ENCODE measurements around the gene MAGEA9.
"Not testable (repeated sequence)": the region's sequence is repeated elsewhere in the genome, so short reads cannot be mapped to it uniquely, and the experiment has no call there.

MAGEA9 gene

DNA sequence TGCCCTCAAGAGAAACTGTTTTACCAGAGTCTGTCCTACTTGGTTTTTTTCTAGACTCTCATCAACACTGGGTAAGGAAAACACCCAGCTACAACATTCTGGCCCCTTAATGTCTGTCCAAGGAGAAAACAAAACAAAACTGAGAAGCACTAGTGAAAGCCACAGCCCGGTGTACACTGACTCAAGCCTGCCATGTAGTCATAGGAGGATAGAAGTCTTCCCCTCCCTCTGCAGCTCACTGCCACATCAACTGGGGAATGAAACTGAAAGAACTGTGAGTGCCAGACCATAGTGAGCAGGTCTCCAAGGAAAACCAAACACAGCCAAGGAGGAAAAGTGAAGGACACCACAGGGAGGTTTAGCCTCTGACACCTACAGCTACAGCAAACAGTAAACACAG lies 13.8 kb downstream of the MAGEA9 start:
- not testable (repeated sequence) for H3K27ac Mint-ChIP-seq, H3K4me3 Mint-ChIP-seq
- H3K4me1 Mint-ChIP-seq (ENCODE audit: low read depth): peaks cover 32% of the 10 kb centered on the region

DNA sequence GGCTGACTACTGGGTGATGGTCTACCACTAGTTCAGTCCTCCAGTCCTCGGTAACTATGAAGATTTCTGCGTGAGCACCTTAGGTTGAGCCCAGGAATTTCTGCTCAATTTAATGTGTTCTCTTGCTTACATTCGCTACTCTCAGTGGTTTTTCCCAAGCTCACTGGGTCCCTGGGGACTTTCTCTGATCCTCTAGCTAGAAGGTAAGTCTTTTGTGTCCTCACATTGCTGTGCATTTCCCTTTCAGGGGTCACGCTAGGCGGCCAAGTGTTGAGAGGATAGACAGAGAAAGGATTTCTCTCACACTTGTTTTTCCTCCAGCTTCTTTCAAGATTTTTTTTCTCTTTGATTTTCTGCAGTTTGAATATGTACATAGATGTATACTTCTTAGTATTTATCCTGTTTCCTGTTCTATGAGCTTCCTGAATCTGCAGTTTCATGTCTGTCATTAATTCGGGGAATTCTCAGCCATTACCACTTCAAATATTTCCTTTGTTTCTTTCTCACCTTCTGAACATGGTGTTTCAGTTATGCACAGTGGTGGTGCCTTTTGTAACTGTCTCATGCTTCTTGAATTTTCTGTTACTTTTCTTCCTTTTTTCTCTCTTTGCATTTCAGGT lies 17.5 kb downstream of the MAGEA9 start:
- peaks cover 39% of the 10 kb centered on the region for H3K4me1 Mint-ChIP-seq (ENCODE audit: low read depth)
- H3K27ac Mint-ChIP-seq: peak overlapping the region; percentile 5
- H3K27me3 Mint-ChIP-seq: no peaks in the 10 kb centered on the region
- no peaks in the 10 kb centered on the region for H3K36me3 Mint-ChIP-seq (ENCODE audit: low read depth)
- no peak overlapping the region for H3K4me3 Mint-ChIP-seq
- H3K9me3 Mint-ChIP-seq: no peaks in the 10 kb centered on the region

More for the DNA sequence above, 13.8 kb downstream of the MAGEA9 start:
- H3K9me3 Mint-ChIP-seq; H3K36me3 Mint-ChIP-seq (ENCODE audit: low read depth); H3K27me3 Mint-ChIP-seq: not testable (repeated sequence)

DNA sequence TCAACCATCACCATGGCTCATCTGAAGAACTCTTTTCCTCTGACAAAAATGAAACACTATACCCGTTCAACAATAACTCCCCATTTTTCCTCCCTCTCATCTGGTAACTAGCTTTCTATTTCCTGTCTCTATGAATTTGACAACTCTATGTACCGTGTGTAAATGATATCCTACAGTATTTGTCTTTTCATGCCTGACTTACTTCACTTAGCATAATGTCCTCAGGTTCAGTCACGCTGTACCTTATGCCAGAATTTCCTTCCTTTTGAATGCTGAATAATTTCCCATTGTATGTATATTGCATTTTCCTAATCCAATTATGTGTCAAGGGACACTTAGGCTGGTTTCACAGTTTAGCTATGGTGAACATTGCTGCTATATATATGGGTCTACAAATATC lies 18.2 kb downstream of the MAGEA9 start:
- no peak overlapping the region for H3K27ac Mint-ChIP-seq
- H3K9me3 Mint-ChIP-seq: no peaks in the 10 kb centered on the region
- H3K36me3 Mint-ChIP-seq (ENCODE audit: low read depth): no peaks in the 10 kb centered on the region
- H3K27me3 Mint-ChIP-seq: no peaks in the 10 kb centered on the region
- peaks cover 39% of the 10 kb centered on the region for H3K4me1 Mint-ChIP-seq (ENCODE audit: low read depth)
- H3K4me3 Mint-ChIP-seq: no peak overlapping the region

GRCh38 chrX:149803458-149804062 lies 21.8 kb downstream of the MAGEA9 start:
- H3K27me3 Mint-ChIP-seq: no peaks in the 10 kb centered on the region
- H3K4me3 Mint-ChIP-seq: no peak overlapping the region
- H3K36me3 Mint-ChIP-seq (ENCODE audit: low read depth): no peaks in the 10 kb centered on the region
- peaks cover 24% of the 10 kb centered on the region for H3K4me1 Mint-ChIP-seq (ENCODE audit: low read depth)
- H3K27ac Mint-ChIP-seq: no peak overlapping the region
- no peaks in the 10 kb centered on the region for H3K9me3 Mint-ChIP-seq

DNA sequence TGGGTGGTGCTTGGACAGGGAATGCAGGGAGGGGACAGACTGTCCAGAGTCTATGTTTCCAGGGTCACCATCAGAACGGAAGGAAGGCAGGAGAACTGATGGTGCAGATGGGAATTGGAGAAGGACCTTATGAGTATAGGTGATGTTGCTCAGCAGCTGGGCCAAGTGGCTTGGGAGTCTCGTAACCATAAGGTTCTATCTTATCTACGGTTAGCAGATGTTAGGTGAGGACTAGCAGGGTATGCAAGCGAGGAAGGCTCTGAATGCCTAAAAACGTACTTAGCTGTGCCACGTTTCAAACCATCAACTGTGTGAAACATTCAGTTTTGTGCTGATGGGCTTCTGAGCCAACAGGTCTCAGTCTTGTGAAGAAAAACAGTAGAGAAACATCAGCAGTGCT lies 22.4 kb downstream of the MAGEA9 start:
- Mint-ChIP-seq H3K4me3 (no peak overlapping the region), H3K9me3 (no peaks in the 10 kb centered on the region), H3K27me3 (no peaks in the 10 kb centered on the region), H3K27ac (no peak overlapping the region), H3K36me3 (ENCODE audit: low read depth) (no peaks in the 10 kb centered on the region), H3K4me1 (ENCODE audit: low read depth) (peaks cover 21% of the 10 kb centered on the region)

DNA sequence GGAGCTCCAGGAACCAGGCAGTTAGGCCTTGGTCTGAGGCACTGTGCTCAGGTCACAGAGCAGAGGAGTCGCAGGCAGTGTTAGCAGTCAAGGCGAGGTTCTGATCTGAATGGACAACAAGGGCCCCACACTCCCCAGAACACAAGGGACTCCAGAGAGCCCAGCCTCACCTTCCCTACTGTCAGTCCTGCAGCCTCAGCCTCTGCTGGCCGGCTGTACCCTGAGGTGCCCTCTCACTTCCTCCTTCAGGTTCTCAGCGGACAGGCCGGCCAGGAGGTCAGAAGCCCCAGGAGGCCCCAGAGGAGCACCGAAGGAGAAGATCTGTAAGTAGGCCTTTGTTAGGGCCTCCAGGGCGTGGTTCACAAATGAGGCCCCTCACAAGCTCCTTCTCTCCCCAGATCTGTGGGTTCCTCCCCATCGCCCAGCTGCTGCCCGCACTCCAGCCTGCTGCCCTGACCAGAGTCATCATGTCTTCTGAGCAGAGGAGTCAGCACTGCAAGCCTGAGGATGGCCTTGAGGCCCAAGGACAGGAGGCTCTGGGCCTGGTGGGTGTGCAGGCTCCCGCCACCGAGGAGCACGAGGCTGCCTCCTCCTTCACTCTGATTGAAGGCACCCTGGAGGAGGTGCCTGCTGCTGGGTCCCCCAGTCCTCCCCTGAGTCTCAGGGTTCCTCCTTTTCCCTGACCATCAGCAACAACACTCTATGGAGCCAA lies 26.2 kb downstream of the MAGEA9 start:
- Mint-ChIP-seq H3K4me3 (no peak overlapping the region), H3K36me3 (ENCODE audit: low read depth) (no peaks in the 10 kb centered on the region), H3K27ac (no peak overlapping the region), H3K4me1 (ENCODE audit: low read depth) (no peaks in the 10 kb centered on the region), H3K27me3 (no peaks in the 10 kb centered on the region), H3K9me3 (no peaks in the 10 kb centered on the region)

GRCh38 chrX:149818652-149819051 lies 36.9 kb downstream of the MAGEA9 start:
- Mint-ChIP-seq H3K27me3 (no peaks in the 10 kb centered on the region), H3K27ac (no peak overlapping the region), H3K4me3 (no peak overlapping the region), H3K4me1 (ENCODE audit: low read depth) (peaks cover 9% of the 10 kb centered on the region), H3K36me3 (ENCODE audit: low read depth) (no peaks in the 10 kb centered on the region), H3K9me3 (no peaks in the 10 kb centered on the region)

DNA sequence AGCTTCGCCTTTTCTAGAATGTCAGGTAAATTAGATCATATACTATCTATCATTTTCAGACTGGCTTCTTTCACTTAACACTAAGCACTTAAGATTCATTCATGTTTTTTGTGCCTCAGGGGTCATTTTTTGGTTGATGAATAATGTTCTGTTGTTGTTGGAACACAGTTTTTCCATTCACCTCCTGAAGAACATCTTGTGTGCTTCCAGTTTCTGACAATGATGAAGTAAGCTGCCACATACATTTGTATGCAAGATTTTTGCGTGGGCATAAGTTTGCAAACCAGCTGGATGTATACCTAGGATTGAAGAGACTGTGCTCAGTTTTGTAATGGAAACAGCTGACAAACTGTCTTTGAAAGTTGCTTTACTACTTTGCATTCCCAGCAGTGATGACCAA lies 37.6 kb downstream of the MAGEA9 start:
- Mint-ChIP-seq H3K36me3 (ENCODE audit: low read depth) (no peaks in the 10 kb centered on the region), H3K27me3 (no peaks in the 10 kb centered on the region), H3K27ac (no peak overlapping the region), H3K4me1 (ENCODE audit: low read depth) (peaks cover 9% of the 10 kb centered on the region), H3K4me3 (no peak overlapping the region), H3K9me3 (no peaks in the 10 kb centered on the region)

- no peaks in the 10 kb centered on the region for H3K27me3 Mint-ChIP-seq
- H3K36me3 Mint-ChIP-seq (ENCODE audit: low read depth): no peaks in the 10 kb centered on the region
- no peaks in the 10 kb centered on the region for H3K9me3 Mint-ChIP-seq
- no peak overlapping the region for H3K4me3 Mint-ChIP-seq
- H3K4me1 Mint-ChIP-seq (ENCODE audit: low read depth): peaks cover 35% of the 10 kb centered on the region
- no peak overlapping the region for H3K27ac Mint-ChIP-seq
These were observed 43.7 kb downstream of the MAGEA9 start for GRCh38 chrX:149825424-149825823.

DNA sequence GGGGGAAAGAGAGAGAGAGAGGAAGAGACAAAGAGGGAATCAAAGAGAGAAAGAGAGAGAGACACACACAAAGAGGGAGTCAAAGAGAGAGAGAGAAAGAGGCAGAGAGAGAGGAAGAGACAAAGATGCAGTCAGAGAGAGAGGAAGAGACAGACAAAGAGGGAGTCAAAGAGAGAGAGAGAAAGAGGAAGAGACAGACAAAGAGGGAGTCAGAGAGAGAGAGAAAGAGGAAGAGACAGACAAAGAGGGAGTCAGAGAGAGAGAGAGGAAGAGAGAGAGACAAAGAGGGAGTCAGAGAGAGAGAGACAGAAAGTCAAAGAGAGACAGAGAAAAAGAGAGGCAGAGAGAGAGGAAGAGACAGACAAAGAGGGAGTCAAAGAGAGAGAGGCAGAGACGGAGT lies 45.5 kb downstream of the MAGEA9 start:
- H3K4me1 Mint-ChIP-seq (ENCODE audit: low read depth): peaks cover 43% of the 10 kb centered on the region
- no peaks in the 10 kb centered on the region for H3K9me3 Mint-ChIP-seq
- no peaks in the 10 kb centered on the region for H3K36me3 Mint-ChIP-seq (ENCODE audit: low read depth)
- no peaks in the 10 kb centered on the region for H3K27me3 Mint-ChIP-seq
- peak overlapping the region; percentile 59 for H3K27ac Mint-ChIP-seq
- no peak overlapping the region for H3K4me3 Mint-ChIP-seq

DNA sequence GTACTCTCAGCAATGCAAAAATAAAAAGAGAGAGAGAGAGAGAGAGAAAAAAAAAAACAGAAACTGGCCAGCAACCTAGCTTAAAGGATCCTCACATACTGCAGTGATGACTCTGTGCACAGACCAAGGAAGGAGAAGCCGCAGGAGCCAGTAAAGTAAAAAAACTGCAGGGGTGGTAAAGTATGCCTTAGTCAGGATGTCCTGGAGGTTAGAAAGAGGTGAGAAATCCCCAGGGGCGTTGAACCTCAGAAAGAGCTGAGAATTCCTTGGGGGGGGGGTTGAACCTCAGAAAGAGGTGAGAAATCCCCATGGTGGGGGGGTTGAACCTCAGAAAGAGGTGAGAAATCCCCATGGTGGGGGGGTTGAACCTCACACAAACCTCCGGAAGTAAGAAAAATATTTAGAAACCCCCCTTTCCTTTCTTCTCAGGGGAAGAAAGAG lies 48.0 kb downstream of the MAGEA9 start:
- H3K27ac Mint-ChIP-seq: peak overlapping the region; percentile 83
- H3K9me3 Mint-ChIP-seq: no peaks in the 10 kb centered on the region
- H3K36me3 Mint-ChIP-seq (ENCODE audit: low read depth): no peaks in the 10 kb centered on the region
- H3K27me3 Mint-ChIP-seq: no peaks in the 10 kb centered on the region
- H3K4me1 Mint-ChIP-seq (ENCODE audit: low read depth): peaks cover 48% of the 10 kb centered on the region
- H3K4me3 Mint-ChIP-seq: peak overlapping the region; percentile 71

DNA sequence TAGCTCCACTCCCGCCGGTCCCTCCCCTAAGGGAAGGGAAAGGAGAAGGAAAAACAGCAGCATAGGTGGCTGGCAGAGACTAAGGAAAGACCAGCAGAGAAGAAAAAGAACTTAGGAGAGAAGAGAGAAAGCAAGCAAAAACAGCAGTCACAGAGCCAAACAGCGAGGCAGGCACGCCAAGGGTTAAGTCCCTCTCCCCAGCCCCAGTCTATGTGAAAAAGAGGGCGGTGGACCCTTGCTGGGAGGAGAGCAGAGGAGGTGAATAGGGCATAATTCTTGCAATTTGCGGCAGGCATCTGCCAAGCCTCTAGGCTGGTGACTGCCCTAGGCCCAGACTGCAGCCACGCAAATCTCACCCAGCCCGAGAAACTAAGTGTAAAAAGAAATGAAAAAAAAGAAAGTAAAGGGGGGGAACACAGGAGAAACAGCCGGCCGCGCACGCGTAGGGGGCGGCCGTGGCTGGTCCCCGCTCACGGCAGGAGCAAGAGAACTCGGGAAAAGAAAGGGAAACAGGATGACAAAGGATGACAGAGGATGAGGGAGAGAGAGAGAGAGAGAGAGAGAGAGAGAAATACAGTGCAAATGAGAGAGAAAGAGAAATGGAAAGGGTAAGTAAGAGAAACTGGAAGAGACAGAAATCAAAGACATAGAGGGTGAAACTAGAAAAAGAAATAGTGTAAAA lies 48.6 kb downstream of the MAGEA9 start:
- Mint-ChIP-seq H3K27me3 (no peaks in the 10 kb centered on the region), H3K9me3 (no peaks in the 10 kb centered on the region), H3K36me3 (ENCODE audit: low read depth) (no peaks in the 10 kb centered on the region), H3K27ac (peak overlapping the region; percentile 79), H3K4me3 (peak overlapping the region; percentile 71), H3K4me1 (ENCODE audit: low read depth) (peaks cover 48% of the 10 kb centered on the region)

- Mint-ChIP-seq H3K9me3 (no peaks in the 10 kb centered on the region), H3K4me3 (no peak overlapping the region), H3K27me3 (no peaks in the 10 kb centered on the region), H3K36me3 (ENCODE audit: low read depth) (no peaks in the 10 kb centered on the region), H3K27ac (no peak overlapping the region), H3K4me1 (ENCODE audit: low read depth) (peaks cover 44% of the 10 kb centered on the region)
These were observed 49.7 kb downstream of the MAGEA9 start for GRCh38 chrX:149831473-149831872.

DNA sequence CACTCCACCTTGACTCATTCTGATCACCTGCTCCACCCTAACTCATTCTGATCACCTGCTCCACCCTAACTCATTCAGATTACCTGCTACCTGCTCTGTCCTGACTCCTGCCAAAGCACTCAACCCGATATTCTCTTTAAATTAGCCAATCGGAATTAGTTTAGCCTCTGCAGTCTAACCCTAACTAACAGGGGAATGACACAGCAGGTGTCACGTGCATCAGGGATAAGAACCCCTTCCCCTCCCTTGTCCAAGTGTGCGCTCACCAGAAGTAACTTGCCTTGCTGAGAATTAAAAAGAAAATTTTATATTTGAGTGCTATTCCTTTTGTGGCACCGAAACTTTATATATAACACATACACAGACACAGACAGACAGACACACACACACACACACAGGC lies 55.0 kb downstream of the MAGEA9 start:
- H3K27ac Mint-ChIP-seq; H3K9me3 Mint-ChIP-seq; H3K4me3 Mint-ChIP-seq; H3K36me3 Mint-ChIP-seq (ENCODE audit: low read depth); H3K27me3 Mint-ChIP-seq: not testable (repeated sequence)
- H3K4me1 Mint-ChIP-seq (ENCODE audit: low read depth): peaks cover 15% of the 10 kb centered on the region

DNA sequence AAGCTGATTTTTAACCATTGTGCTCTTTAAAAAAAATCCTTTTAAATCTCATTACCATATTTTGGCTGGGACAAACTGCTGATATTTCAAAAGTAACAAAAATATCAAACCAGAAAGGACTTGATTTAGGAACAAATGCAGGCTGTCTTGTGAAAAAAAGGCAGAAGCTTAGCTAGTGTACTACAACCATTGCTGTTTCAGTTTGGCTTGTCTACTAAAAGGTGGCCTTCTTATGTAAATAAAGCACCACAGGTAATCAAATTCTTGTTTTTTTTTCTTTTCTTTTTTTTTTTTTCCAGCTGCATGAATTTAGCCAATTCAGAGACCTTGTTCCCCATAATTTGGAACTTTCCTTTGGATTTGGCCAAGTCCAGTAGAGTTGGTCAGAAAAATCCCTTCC lies 55.4 kb downstream of the MAGEA9 start:
- H3K4me1 Mint-ChIP-seq (ENCODE audit: low read depth): peaks cover 14% of the 10 kb centered on the region
- H3K36me3 Mint-ChIP-seq (ENCODE audit: low read depth): no peaks in the 10 kb centered on the region
- no peak overlapping the region for H3K4me3 Mint-ChIP-seq
- H3K27ac Mint-ChIP-seq: no peak overlapping the region
- H3K9me3 Mint-ChIP-seq: no peaks in the 10 kb centered on the region
- H3K27me3 Mint-ChIP-seq: peaks cover 4% of the 10 kb centered on the region
